K562 (cell line): ENCODE results near the gene C22orf39. TPM values are rescaled to one million over a fixed set of nuclear protein-coding genes. Genes with fewer than 3 reads are reported as not detected.
A peak's percentile ranks its signal among the peaks of the same experiment; 100 is the strongest.

Experiments
- ARID1B ChIP-seq: fragments of 450-650 bp; IDR thresholded peaks from 2 replicates; pipeline ENCODE4 v1.6.1; 2016; ENCODE audit warnings: antibody characterized with exemption, mild to moderate bottlenecking, inconsistent platforms
- CC2D1A ChIP-seq: fragments of 450-650 bp; IDR thresholded peaks from 2 replicates; pipeline ENCODE4 v1.6.1; 2017; ENCODE audit warnings: mild to moderate bottlenecking
- FOXA3 ChIP-seq, 2 experiments: fragments of 450-650 bp in 1 of 2; sonication (generic) in 1 of 2; formaldehyde crosslinking; IDR thresholded peaks in 1 of 2; conservative IDR thresholded peaks in 1 of 2; 2 replicates each; pipeline versions ENCODE4 v1.4.0 to v1.8.0; 2020 to 2022; ENCODE audit warnings: mild to moderate bottlenecking in 2 of 2, missing genetic modification reagents in 1 of 2
- GATAD2A ChIP-seq: fragments of 450-650 bp; IDR thresholded peaks from 2 replicates; pipeline ENCODE4 v1.6.1; 2017
- HDGF ChIP-seq: fragments of 450-650 bp; IDR thresholded peaks from 2 replicates; pipeline ENCODE4 v1.6.1; 2016
- HEY1 ChIP-seq: fragments of 250-450 bp; sonication (Bioruptor Pico); IDR thresholded peaks from 2 replicates; pipeline ENCODE4 v1.5.0; 2020; ENCODE audit warnings: mild to moderate bottlenecking, moderate library complexity, borderline replicate concordance
- ILF3 ChIP-seq: fragments of 450-650 bp; IDR thresholded peaks from 2 replicates; pipeline ENCODE4 v1.6.1; 2018; ENCODE audit warnings: antibody characterized with exemption, mild to moderate bottlenecking, moderate library complexity, borderline replicate concordance
- IRF2 ChIP-seq: sonication (generic); formaldehyde crosslinking; IDR thresholded peaks from 2 replicates; pipeline ENCODE4 v1.8.1; 2022; ENCODE audit warnings: mild to moderate bottlenecking, missing genetic modification reagents
- NR4A1 ChIP-seq, 2 experiments: fragments of 250-450 bp in 1 of 2; fragments of 450-650 bp in 1 of 2; sonication (Bioruptor Pico) in 1 of 2; IDR thresholded peaks; 2 replicates each; pipeline versions ENCODE4 v1.4.0 to v1.6.1; 2016 to 2020; ENCODE audit warnings: mild to moderate bottlenecking in 2 of 2, missing compliant biosample characterization in 1 of 2, missing genetic modification characterization in 1 of 2, moderate library complexity in 1 of 2
- OTX1 ChIP-seq: fragments of 450-650 bp; formaldehyde crosslinking; IDR thresholded peaks from 2 replicates; pipeline ENCODE4 v1.4.0; 2022; ENCODE audit warnings: mild to moderate bottlenecking
- PHB ChIP-seq: fragments of 250-450 bp; sonication (Bioruptor Pico); IDR thresholded peaks from 2 replicates; pipeline ENCODE4 v1.5.0; 2021
- PHF21A ChIP-seq: fragments of 450-650 bp; IDR thresholded peaks from 2 replicates; pipeline ENCODE4 v1.6.1; 2017; ENCODE audit warnings: low read depth, borderline replicate concordance
- SMAD3 ChIP-seq: fragments of 450-650 bp; formaldehyde crosslinking; conservative IDR thresholded peaks from 2 replicates; pipeline ENCODE4 v1.4.0; 2020; ENCODE audit warnings: mild to moderate bottlenecking
- TAF15 ChIP-seq: fragments of 200-400 bp; formaldehyde crosslinking; IDR thresholded peaks from 2 replicates; pipeline ENCODE4 v1.6.1; 2017; ENCODE audit warnings: mild to moderate bottlenecking, low read depth, low read length, moderate library complexity
- TEAD4 ChIP-seq, 2 experiments: sonication (generic) in 1 of 2; formaldehyde crosslinking in 1 of 2; IDR thresholded peaks; 2 replicates each; pipeline versions ENCODE4 v1.6.1 to v1.8.0; 2012 to 2022; ENCODE audit warnings: borderline replicate concordance in 1 of 2, inconsistent platforms in 1 of 2, low read length in 1 of 2, mild to moderate bottlenecking in 1 of 2, missing genetic modification reagents in 1 of 2
- THRAP3 ChIP-seq: fragments of 450-650 bp; IDR thresholded peaks from 2 replicates; pipeline ENCODE4 v1.6.1; 2016; ENCODE audit warnings: mild to moderate bottlenecking, inconsistent platforms, borderline replicate concordance
- ZNF12 ChIP-seq: sonication (generic); formaldehyde crosslinking; IDR thresholded peaks from 2 replicates; pipeline ENCODE4 v1.4.0; 2020; ENCODE audit warnings: mild to moderate bottlenecking, missing genetic modification reagents
- ZNF184 ChIP-seq: sonication (generic); formaldehyde crosslinking; IDR thresholded peaks from 2 replicates; pipeline ENCODE4 v1.5.0; 2020; ENCODE audit warnings: missing genetic modification reagents
- polyA plus RNA-seq, 8 experiments: library from polyadenylated mRNA; depleted of rRNA in 4 of 8; stranded (reverse) in 5 of 8; unstranded in 3 of 8; fragments of >200 nt; fragmentation: Nextera tagmentation in 2 of 8; fragmentation: Illumina TruSeq in 1 of 8; extraction: Ambion mirVana in 2 of 8; extraction: Trizol in 1 of 8; gene quantifications; 2 replicates each; pipeline versions ENCODE4 v1.2.1 to v1.2.3, GENCODE V29; 2011 to 2014; ENCODE audit warnings: inconsistent platforms in 1 of 8, missing spikeins in 1 of 8
- total RNA-seq, 7 experiments: library from RNA; depleted of rRNA in 6 of 7; stranded (reverse); fragments of >200 nt in 6 of 7; fragmentation: Illumina TruSeq in 2 of 7; extraction: Trizol in 2 of 7; gene quantifications; 2 replicates each; pipeline versions ENCODE4 v1.2.1 to v1.2.3, GENCODE V29; 2011 to 2021; ENCODE audit warnings: low replicate concordance in 1 of 7
- TF ChIP-seq, protein P1 (sequence below): sonication (generic); IDR thresholded peaks from 2 replicates; pipeline ENCODE4 v1.6.1; 2016
- TF ChIP-seq, protein P2 (sequence below): sonication (generic); formaldehyde crosslinking; IDR thresholded peaks from 2 replicates; pipeline ENCODE4 v1.8.0; 2022; ENCODE audit warnings: mild to moderate bottlenecking, missing genetic modification reagents
- TF ChIP-seq, protein P3 (sequence below): fragments of 450-650 bp; IDR thresholded peaks from 2 replicates; pipeline ENCODE4 v1.6.1; 2016; ENCODE audit warnings: antibody characterized with exemption
- TF ChIP-seq, protein P4 (sequence below): fragments of 450-650 bp; formaldehyde crosslinking; IDR thresholded peaks from 2 replicates; pipeline ENCODE4 v1.4.0; 2022; ENCODE audit warnings: missing genetic modification characterization

Gene C22orf39
- total and polyA plus RNA-seq, 9 of the 15 experiments (the other 6 are each of a cell fraction or from before 2014, with no cell fraction given), result 20.4 to 139 (median 66.8) TPM

DNA sequence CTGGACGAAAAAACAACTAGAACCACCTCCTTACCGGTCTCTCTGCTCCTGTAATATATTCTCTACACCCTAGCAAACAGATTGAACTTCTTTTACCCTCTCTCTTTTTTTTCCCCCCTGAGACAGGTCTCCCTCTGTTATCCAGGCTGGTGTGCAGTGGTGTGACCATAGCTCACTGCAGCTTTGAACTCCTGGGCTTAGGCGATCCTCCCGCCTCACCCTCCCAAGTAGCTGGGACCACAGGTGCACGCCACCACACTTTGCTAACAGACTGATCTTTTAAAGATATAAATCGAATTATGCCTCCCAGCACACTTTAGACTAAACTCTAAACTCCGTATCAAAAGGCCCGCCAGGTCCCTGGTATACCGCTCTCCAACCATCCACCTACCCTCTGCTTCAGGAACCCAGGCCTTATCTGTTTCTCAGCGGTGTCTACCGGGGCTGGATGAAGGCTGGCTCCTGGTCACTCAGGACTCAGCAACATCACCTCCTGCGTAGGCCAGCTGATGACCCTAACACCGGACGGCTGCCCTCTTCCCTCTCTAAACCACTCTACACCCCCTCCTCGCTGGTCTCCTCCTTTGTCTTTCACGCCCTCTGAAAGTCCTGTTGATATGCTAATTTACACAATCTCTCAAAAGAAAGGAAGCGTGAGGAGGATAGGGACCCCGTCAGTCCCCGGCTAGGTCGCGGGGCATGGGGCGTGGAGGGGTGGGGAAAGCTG is 745 bp downstream of the C22orf39 start (continued):
- TF ChIP-seq ILF3 (no peak), HDGF (peak; percentile 96), TAF15 (no peak), THRAP3 (0 out of 2 replicates have a peak, but pooled peaks have one; percentile 86), TEAD4 (IDR thresholded peaks at IDR 0.05; ENCODE audit: low read length) (peak; percentile 38), TEAD4 (CRISPR knock-in tag; IDR thresholded peaks at IDR 0.05; ENCODE audit: borderline replicate concordance) (no peak), SMAD3 (CRISPR knock-in tag) (peak; percentile 35; the same call in 1 of the 2 replicates), PHB (CRISPR knock-in tag) (0 out of 2 replicates have a peak, but pooled peaks have one; percentile 15), GATAD2A (peak; percentile 72; the same call in 1 of the 2 replicates), HEY1 (CRISPR knock-in tag) (0 out of 2 replicates have a peak, but pooled peaks have one; percentile 24), ARID1B (peak; percentile 27), ZNF12 (CRISPR knock-in tag) (no peak), OTX1 (CRISPR knock-in tag) (peak; percentile 68; the same call in 1 of the 2 replicates), PHF21A (0 out of 2 replicates have a peak, but pooled peaks have one; percentile 8), CC2D1A (0 out of 2 replicates have a peak, but pooled peaks have one; percentile 41), IRF2 (no peak), ZNF184 (no peak), NR4A1 (CRISPR knock-in tag; IDR thresholded peaks at IDR 0.05) (no peak), NR4A1 (tag; IDR thresholded peaks at IDR 0.05) (peak; percentile 8; the same call in 1 of the 2 replicates), FOXA3 (CRISPR knock-in tag; conservative IDR thresholded peaks at IDR 0.05 in 1 of 2, IDR thresholded peaks at IDR 0.05 in 1 of 2) (peak in 1 of 2 experiments; percentile 7; a peak in 1 of 4 replicates)
- TF ChIP-seq, protein P1, sequence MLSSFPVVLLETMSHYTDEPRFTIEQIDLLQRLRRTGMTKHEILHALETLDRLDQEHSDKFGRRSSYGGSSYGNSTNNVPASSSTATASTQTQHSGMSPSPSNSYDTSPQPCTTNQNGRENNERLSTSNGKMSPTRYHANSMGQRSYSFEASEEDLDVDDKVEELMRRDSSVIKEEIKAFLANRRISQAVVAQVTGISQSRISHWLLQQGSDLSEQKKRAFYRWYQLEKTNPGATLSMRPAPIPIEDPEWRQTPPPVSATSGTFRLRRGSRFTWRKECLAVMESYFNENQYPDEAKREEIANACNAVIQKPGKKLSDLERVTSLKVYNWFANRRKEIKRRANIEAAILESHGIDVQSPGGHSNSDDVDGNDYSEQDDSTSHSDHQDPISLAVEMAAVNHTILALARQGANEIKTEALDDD, result no peak; the same call in 1 of the 2 replicates
- TF ChIP-seq, protein P2, sequence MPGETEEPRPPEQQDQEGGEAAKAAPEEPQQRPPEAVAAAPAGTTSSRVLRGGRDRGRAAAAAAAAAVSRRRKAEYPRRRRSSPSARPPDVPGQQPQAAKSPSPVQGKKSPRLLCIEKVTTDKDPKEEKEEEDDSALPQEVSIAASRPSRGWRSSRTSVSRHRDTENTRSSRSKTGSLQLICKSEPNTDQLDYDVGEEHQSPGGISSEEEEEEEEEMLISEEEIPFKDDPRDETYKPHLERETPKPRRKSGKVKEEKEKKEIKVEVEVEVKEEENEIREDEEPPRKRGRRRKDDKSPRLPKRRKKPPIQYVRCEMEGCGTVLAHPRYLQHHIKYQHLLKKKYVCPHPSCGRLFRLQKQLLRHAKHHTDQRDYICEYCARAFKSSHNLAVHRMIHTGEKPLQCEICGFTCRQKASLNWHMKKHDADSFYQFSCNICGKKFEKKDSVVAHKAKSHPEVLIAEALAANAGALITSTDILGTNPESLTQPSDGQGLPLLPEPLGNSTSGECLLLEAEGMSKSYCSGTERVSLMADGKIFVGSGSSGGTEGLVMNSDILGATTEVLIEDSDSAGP (CRISPR knock-in tag), result no peak
- TF ChIP-seq, protein P3, sequence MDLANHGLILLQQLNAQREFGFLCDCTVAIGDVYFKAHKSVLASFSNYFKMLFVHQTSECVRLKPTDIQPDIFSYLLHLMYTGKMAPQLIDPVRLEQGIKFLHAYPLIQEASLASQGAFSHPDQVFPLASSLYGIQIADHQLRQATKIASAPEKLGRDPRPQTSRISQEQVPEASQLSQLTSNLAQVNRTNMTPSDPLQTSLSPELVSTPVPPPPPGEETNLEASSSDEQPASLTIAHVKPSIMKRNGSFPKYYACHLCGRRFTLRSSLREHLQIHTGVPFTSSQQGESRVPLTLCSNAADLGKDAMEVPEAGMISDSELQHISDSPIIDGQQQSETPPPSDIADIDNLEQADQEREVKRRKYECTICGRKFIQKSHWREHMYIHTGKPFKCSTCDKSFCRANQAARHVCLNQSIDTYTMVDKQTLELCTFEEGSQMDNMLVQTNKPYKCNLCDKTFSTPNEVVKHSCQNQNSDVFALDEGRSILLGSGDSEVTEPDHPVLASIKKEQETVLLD, result peak; percentile 33; the same call in 1 of the 2 replicates
- TF ChIP-seq, protein P4, sequence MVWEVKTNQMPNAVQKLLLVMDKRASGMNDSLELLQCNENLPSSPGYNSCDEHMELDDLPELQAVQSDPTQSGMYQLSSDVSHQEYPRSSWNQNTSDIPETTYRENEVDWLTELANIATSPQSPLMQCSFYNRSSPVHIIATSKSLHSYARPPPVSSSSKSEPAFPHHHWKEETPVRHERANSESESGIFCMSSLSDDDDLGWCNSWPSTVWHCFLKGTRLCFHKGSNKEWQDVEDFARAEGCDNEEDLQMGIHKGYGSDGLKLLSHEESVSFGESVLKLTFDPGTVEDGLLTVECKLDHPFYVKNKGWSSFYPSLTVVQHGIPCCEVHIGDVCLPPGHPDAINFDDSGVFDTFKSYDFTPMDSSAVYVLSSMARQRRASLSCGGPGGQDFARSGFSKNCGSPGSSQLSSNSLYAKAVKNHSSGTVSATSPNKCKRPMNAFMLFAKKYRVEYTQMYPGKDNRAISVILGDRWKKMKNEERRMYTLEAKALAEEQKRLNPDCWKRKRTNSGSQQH (CRISPR knock-in tag), result peak; percentile 74; the same call in 1 of the 2 replicates
